GM12878 (cell line): Measurements from ENCODE around the gene ATIC. TPM values are rescaled to one million over a fixed set of nuclear protein-coding genes. Genes with fewer than 3 reads are reported as not detected.

Source experiments
- CEBPB ChIP-seq, 2 experiments: fragments of 150-350 bp in 1 of 2; IDR thresholded peaks; 2 replicates each; pipeline ENCODE4 v1.6.1; 2012 to 2014; ENCODE audit warnings: low read depth in 2 of 2, low read length in 2 of 2, borderline replicate concordance in 1 of 2, inconsistent platforms in 1 of 2
- CHD2 ChIP-seq: IDR thresholded peaks from 2 replicates; pipeline ENCODE4 v1.6.1; 2011; ENCODE audit warnings: low read depth, low read length, improper control_type of control experiment, borderline replicate concordance
- KAT2A ChIP-seq: conservative IDR thresholded peaks from 2 replicates; pipeline ENCODE4 v1.6.1; 2011; ENCODE audit warnings: low read depth, low read length; ENCODE audit not compliant: control insufficient read depth
- KDM1A ChIP-seq: fragments of 200-600 bp; sonication (generic); IDR thresholded peaks from 2 replicates; pipeline ENCODE4 v1.6.1; 2016; ENCODE audit warnings: borderline replicate concordance
- MEF2A ChIP-seq: IDR thresholded peaks from 2 replicates; pipeline ENCODE4 v1.6.1; 2011; ENCODE audit warnings: low read depth, mild to moderate bottlenecking, low read length, moderate library complexity; ENCODE audit not compliant: insufficient read depth
- RB1 ChIP-seq: fragments of 450-650 bp; formaldehyde crosslinking; IDR thresholded peaks from 2 replicates; pipeline ENCODE4 v1.6.1; 2017; ENCODE audit warnings: mild to moderate bottlenecking, borderline replicate concordance
- RFX5 ChIP-seq: IDR thresholded peaks from 2 replicates; pipeline ENCODE4 v1.6.1; 2011; ENCODE audit warnings: low read depth, low read length, improper control_type of control experiment
- RUNX3 ChIP-seq: IDR thresholded peaks from 2 replicates; pipeline ENCODE4 v1.6.1; 2012; ENCODE audit warnings: low read length, inconsistent platforms
- SIN3A ChIP-seq: IDR thresholded peaks from 2 replicates; pipeline ENCODE4 v1.6.1; 2012; ENCODE audit warnings: low read depth, low read length, improper control_type of control experiment
- SMAD1 ChIP-seq: fragments of 450-650 bp; IDR thresholded peaks from 2 replicates; pipeline ENCODE4 v1.6.1; 2018; ENCODE audit warnings: mild to moderate bottlenecking, low read depth; ENCODE audit not compliant: partially characterized antibody
- SPI1 ChIP-seq: IDR thresholded peaks from 2 replicates; pipeline ENCODE4 v1.6.1; 2011; ENCODE audit warnings: low read depth, mild to moderate bottlenecking, low read length, moderate library complexity, borderline replicate concordance; ENCODE audit not compliant: insufficient read depth
- TAF1 ChIP-seq: IDR thresholded peaks from 2 replicates; pipeline ENCODE4 v1.6.1; 2011; ENCODE audit warnings: mild to moderate bottlenecking, low read depth, low read length, borderline replicate concordance
- TBL1XR1 ChIP-seq: IDR thresholded peaks from 2 replicates; pipeline ENCODE4 v1.6.1; 2012; ENCODE audit warnings: low read depth, low read length, improper control_type of control experiment
- YY1 ChIP-seq: IDR thresholded peaks from 2 replicates; pipeline ENCODE4 v1.6.1; 2011; ENCODE audit warnings: low read depth, mild to moderate bottlenecking, low read length
- ZNF217 ChIP-seq: fragments of 450-650 bp; IDR thresholded peaks from 2 replicates; pipeline ENCODE4 v1.6.1; 2017; ENCODE audit warnings: antibody characterized with exemption, mild to moderate bottlenecking
- ZNF274 ChIP-seq: IDR thresholded peaks from one replicate; pipeline ENCODE4 v1.8.0; 2011; ENCODE audit not compliant: insufficient read length, insufficient read depth
- polyA plus RNA-seq, 11 experiments: library from polyadenylated mRNA; depleted of rRNA in 4 of 11; unstranded in 6 of 11; stranded (reverse) in 5 of 11; fragments of >200 nt; fragmentation: Nextera tagmentation in 4 of 11; fragmentation: Illumina TruSeq in 1 of 11; extraction: Ambion mirVana in 4 of 11; extraction: Trizol in 1 of 11; gene quantifications; 1 replicate in 1 of 11; 2 replicates in 10 of 11; pipeline versions ENCODE4 v1.2.1 to v1.2.3, GENCODE V29; 2011 to 2016; ENCODE audit warnings: inconsistent platforms in 2 of 11, missing spikeins in 2 of 11, low read depth in 1 of 11
- total RNA-seq, 4 experiments: library from RNA; depleted of rRNA in 3 of 4; stranded (reverse); fragments of >200 nt in 3 of 4; fragmentation: Illumina TruSeq in 1 of 4; extraction: Trizol in 1 of 4; gene quantifications; 2 replicates each; pipeline versions ENCODE4 v1.2.1 to v1.2.3, GENCODE V29; 2013 to 2021
- TF ChIP-seq, protein P1 (sequence below): fragments of 450-650 bp; IDR thresholded peaks from 2 replicates; pipeline ENCODE4 v1.6.1; 2017; ENCODE audit warnings: antibody characterized with exemption, mild to moderate bottlenecking, moderate library complexity
- TF ChIP-seq, protein P2 (sequence below): IDR thresholded peaks from 2 replicates; pipeline ENCODE4 v1.6.1; 2012; ENCODE audit warnings: low read depth, low read length, improper control_type of control experiment
- TF ChIP-seq, protein P3 (sequence below): fragments of 450-650 bp; IDR thresholded peaks from 2 replicates; pipeline ENCODE4 v1.6.1; 2017; ENCODE audit warnings: mild to moderate bottlenecking
- TF ChIP-seq, protein P4 (sequence below): IDR thresholded peaks from 2 replicates; pipeline ENCODE4 v1.6.1; 2011; ENCODE audit warnings: borderline replicate concordance, low read depth, mild to moderate bottlenecking, moderate library complexity, low read length; ENCODE audit not compliant: insufficient read depth, poor library complexity, severe bottlenecking
- TF ChIP-seq, protein P5 (sequence below): fragments of 450-650 bp; IDR thresholded peaks from 2 replicates; pipeline ENCODE4 v1.6.1; 2016; ENCODE audit warnings: mild to moderate bottlenecking

Gene ATIC
- total and polyA plus RNA-seq, 10 of the 15 experiments (the other 5 are each of a cell fraction or from before 2014, with no cell fraction given), result 45.1 to 518 (median 306) TPM

DNA sequence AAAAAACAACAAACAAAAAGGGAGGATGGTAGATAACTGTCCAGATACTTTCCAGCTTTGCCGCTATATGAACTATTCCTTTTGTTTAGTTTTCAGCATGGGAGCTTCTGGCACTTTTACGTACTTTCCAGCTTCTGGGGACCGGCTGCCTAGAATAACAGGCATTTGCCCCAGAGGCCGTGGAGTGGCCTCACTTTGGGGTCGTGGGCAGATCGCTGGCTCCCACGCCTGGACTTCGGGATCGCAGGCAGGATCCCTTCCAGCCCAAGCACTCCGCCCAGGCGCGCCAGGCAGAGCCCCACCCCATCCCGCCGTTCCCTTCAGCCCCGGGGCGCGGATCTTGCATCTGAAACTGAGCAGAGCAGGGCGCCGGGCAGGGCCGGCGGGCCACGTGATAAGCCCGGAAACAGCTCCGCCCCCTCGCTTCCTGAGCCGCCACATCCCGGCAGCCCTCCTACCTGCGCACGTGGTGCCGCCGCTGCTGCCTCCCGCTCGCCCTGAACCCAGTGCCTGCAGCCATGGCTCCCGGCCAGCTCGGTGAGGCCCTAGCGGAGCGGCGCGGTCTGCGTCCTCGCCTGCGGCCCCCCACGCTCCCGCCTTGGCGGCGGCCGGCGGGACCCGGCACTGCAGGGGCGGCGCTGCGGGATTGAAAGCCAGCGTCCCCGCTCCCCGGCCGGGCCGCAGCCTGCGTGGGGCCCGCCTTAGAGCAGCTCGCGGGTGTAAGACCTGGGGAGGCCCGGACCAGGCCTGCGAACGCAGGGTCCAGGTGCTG, at the start of gene ATIC (continued):
- TF ChIP-seq, protein P1, sequence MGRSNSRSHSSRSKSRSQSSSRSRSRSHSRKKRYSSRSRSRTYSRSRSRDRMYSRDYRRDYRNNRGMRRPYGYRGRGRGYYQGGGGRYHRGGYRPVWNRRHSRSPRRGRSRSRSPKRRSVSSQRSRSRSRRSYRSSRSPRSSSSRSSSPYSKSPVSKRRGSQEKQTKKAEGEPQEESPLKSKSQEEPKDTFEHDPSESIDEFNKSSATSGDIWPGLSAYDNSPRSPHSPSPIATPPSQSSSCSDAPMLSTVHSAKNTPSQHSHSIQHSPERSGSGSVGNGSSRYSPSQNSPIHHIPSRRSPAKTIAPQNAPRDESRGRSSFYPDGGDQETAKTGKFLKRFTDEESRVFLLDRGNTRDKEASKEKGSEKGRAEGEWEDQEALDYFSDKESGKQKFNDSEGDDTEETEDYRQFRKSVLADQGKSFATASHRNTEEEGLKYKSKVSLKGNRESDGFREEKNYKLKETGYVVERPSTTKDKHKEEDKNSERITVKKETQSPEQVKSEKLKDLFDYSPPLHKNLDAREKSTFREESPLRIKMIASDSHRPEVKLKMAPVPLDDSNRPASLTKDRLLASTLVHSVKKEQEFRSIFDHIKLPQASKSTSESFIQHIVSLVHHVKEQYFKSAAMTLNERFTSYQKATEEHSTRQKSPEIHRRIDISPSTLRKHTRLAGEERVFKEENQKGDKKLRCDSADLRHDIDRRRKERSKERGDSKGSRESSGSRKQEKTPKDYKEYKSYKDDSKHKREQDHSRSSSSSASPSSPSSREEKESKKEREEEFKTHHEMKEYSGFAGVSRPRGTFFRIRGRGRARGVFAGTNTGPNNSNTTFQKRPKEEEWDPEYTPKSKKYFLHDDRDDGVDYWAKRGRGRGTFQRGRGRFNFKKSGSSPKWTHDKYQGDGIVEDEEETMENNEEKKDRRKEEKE, result 0 out of 2 replicates have a peak, but pooled peaks have one; percentile 70
- TF ChIP-seq RB1, result peak; percentile 87; the same call in 1 of the 2 replicates
- no peak for TF ChIP-seq ZNF274
- TF ChIP-seq SIN3A, result no peak
- no peak for TF ChIP-seq MEF2A
- TF ChIP-seq ZNF217, result 0 out of 2 replicates have a peak, but pooled peaks have one; percentile 83
- TF ChIP-seq RUNX3, result peak; percentile 17; the same call in 1 of the 2 replicates
- TF ChIP-seq TAF1, result peak; percentile 93
- TF ChIP-seq KAT2A, result no peak
- no peak for TF ChIP-seq RFX5
- TF ChIP-seq, protein P2, sequence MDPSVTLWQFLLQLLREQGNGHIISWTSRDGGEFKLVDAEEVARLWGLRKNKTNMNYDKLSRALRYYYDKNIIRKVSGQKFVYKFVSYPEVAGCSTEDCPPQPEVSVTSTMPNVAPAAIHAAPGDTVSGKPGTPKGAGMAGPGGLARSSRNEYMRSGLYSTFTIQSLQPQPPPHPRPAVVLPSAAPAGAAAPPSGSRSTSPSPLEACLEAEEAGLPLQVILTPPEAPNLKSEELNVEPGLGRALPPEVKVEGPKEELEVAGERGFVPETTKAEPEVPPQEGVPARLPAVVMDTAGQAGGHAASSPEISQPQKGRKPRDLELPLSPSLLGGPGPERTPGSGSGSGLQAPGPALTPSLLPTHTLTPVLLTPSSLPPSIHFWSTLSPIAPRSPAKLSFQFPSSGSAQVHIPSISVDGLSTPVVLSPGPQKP, result peak; percentile 67; the same call in 1 of the 2 replicates
- no peak for TF ChIP-seq TBL1XR1
- TF ChIP-seq, protein P3, sequence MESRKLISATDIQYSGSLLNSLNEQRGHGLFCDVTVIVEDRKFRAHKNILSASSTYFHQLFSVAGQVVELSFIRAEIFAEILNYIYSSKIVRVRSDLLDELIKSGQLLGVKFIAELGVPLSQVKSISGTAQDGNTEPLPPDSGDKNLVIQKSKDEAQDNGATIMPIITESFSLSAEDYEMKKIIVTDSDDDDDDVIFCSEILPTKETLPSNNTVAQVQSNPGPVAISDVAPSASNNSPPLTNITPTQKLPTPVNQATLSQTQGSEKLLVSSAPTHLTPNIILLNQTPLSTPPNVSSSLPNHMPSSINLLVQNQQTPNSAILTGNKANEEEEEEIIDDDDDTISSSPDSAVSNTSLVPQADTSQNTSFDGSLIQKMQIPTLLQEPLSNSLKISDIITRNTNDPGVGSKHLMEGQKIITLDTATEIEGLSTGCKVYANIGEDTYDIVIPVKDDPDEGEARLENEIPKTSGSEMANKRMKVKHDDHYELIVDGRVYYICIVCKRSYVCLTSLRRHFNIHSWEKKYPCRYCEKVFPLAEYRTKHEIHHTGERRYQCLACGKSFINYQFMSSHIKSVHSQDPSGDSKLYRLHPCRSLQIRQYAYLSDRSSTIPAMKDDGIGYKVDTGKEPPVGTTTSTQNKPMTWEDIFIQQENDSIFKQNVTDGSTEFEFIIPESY, result no peak
- no peak for TF ChIP-seq SPI1
- TF ChIP-seq YY1, result peak; percentile 90
- TF ChIP-seq CHD2, result 0 out of 2 replicates have a peak, but pooled peaks have one; percentile 30
- TF ChIP-seq KDM1A, result no peak
- TF ChIP-seq, protein P4, sequence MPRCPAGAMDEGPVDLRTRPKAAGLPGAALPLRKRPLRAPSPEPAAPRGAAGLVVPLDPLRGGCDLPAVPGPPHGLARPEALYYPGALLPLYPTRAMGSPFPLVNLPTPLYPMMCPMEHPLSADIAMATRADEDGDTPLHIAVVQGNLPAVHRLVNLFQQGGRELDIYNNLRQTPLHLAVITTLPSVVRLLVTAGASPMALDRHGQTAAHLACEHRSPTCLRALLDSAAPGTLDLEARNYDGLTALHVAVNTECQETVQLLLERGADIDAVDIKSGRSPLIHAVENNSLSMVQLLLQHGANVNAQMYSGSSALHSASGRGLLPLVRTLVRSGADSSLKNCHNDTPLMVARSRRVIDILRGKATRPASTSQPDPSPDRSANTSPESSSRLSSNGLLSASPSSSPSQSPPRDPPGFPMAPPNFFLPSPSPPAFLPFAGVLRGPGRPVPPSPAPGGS, result no peak
- no peak for TF ChIP-seq CEBPB (IDR thresholded peaks at IDR 0.05; ENCODE audit: borderline replicate concordance in 1 of 2, low read depth in 2 of 2, low read length in 2 of 2)
- TF ChIP-seq, protein P5, sequence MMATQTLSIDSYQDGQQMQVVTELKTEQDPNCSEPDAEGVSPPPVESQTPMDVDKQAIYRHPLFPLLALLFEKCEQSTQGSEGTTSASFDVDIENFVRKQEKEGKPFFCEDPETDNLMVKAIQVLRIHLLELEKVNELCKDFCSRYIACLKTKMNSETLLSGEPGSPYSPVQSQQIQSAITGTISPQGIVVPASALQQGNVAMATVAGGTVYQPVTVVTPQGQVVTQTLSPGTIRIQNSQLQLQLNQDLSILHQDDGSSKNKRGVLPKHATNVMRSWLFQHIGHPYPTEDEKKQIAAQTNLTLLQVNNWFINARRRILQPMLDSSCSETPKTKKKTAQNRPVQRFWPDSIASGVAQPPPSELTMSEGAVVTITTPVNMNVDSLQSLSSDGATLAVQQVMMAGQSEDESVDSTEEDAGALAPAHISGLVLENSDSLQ, result no peak
- TF ChIP-seq SMAD1, result peak; percentile 36
